ENCODE data around the gene EFCAB14.

GRCh38 chr1:46655848-46656247 is 63.1 kb downstream of the EFCAB14 start:
- TF ChIP-seq RAD21 (IDR thresholded peaks at IDR 0.05; ENCODE audit: low read depth) (no peak), NFIC (IDR thresholded peaks at IDR 0.05) (no peak), EGR1 (IDR thresholded peaks at IDR 0.05) (no peak), ZBTB7A (IDR thresholded peaks at IDR 0.05; ENCODE audit: low read depth) (no peak), MAX (IDR thresholded peaks at IDR 0.05) (no peak), CEBPB (IDR thresholded peaks at IDR 0.05) (no peak)

Measured in Ishikawa (cell line).